AG04450 (cell line): ENCODE results near the gene RAB30. TPM values are rescaled to one million over a fixed set of nuclear protein-coding genes. Genes with fewer than 3 reads are reported as not detected.
A peak's percentile ranks its signal among the peaks of the same experiment; 100 is the strongest.

Experiments used
- CTCF ChIA-PET: fragments of 300-600, 350-600 bp; formaldehyde crosslinking; extraction: SDS; loops from one replicate; lab custom pipeline; 2022; ENCODE audit warnings: antibody characterized with exemption, inconsistent platforms; lab: Charles Lee
- POLR2A ChIA-PET: fragments of 350-600 bp; formaldehyde crosslinking; extraction: SDS; loops from one replicate; lab custom pipeline; 2021; ENCODE audit warnings: antibody characterized with exemption, inconsistent platforms; lab: Yijun Ruan, JAX
- DNase-seq: peaks from one replicate; pipeline ENCODE4 v3.0.0-alpha.2; 2011; ENCODE audit warnings: low read depth, low spot score
- H3K27ac ChIP-seq: one replicate; pipeline ENCODE4 v1.5.1; 2012; ENCODE audit warnings: low read depth, low read length, control low read depth
- H3K27me3 ChIP-seq: one replicate; pipeline ENCODE4 v1.6.0; 2012; ENCODE audit warnings: low read length; ENCODE audit not compliant: control insufficient read depth, insufficient read depth
- H3K4me3 ChIP-seq: 2 replicates; pipeline ENCODE4 v1.5.1; 2011; ENCODE audit warnings: mild to moderate bottlenecking, low read depth, low read length, control low read depth
- H3K9me3 ChIP-seq: 2 replicates; pipeline ENCODE4 v1.5.1; 2012; ENCODE audit warnings: low read length; ENCODE audit not compliant: control insufficient read depth, insufficient read depth
- CTCF ChIP-seq: IDR thresholded peaks from 2 replicates; pipeline ENCODE4 v1.5.1; 2011; ENCODE audit warnings: low read depth, low read length, control low read depth, inconsistent platforms
- polyA plus RNA-seq: library from polyadenylated mRNA; depleted of rRNA; stranded (reverse); fragments of >200 nt; gene quantifications from 2 replicates; pipeline ENCODE4 v1.2.3, GENCODE V29; 2011

Gene RAB30
- polyA plus RNA-seq, 1 experiment = 11.8 TPM

GRCh38 chr11:83044958-83045712, 26.6 kb downstream of the RAB30 start:
- Histone ChIP-seq H3K27ac (no peak overlapping the region), H3K4me3 (no peak overlapping the region), H3K9me3 (no peaks in the 10 kb centered on the region), H3K27me3 (no peaks in the 10 kb centered on the region)
- CTCF ChIA-PET = interaction anchor here (1.1 to 1.3 kb wide), 2 partner anchors 105 to 205 kb away, joined by 4 to 6 read pairs; no protein-coding TSS in a partner anchor
- DNase-seq = peak; percentile 64
- no peak for TF ChIP-seq CTCF
- POLR2A ChIA-PET = interaction anchor here (0.9 to 1.0 kb wide), 2 partner anchors 11 to 19 kb away, joined by 3 read pairs; no protein-coding TSS in a partner anchor

- CTCF ChIA-PET = no interaction called here
- Histone ChIP-seq H3K9me3 (no peaks in the 10 kb centered on the region), H3K4me3 (no peak overlapping the region), H3K27me3 (no peaks in the 10 kb centered on the region), H3K27ac (no peak overlapping the region)
- POLR2A ChIA-PET = no interaction called here
- DNase-seq = no peak
- no peak for TF ChIP-seq CTCF
These were observed 28.6 kb downstream of the RAB30 start for GRCh38 chr11:83042964-83043711.

- CTCF ChIA-PET = interaction anchor here (0.6 to 1.0 kb wide), 3 partner anchors 8 to 119 kb away, joined by 3 read pairs; no protein-coding TSS in a partner anchor
These were observed 30.6 kb downstream of the RAB30 start for GRCh38 chr11:83041126-83041525.

GRCh38 chr11:83039566-83039965, 32.1 kb downstream of the RAB30 start:
- ChIA-PET CTCF (interaction anchor here (0.9 kb wide), 1 partner anchor 51 kb away, joined by 3 read pairs; no protein-coding TSS in a partner anchor), POLR2A (no interaction called here)
- Histone ChIP-seq H3K27me3 (no peaks in the 10 kb centered on the region), H3K27ac (no peak overlapping the region), H3K4me3 (no peak overlapping the region), H3K9me3 (no peaks in the 10 kb centered on the region)
- TF ChIP-seq CTCF = no peak
- no peak for DNase-seq

More at GRCh38 chr11:83041126-83041525, 30.6 kb downstream of the RAB30 start:
- POLR2A ChIA-PET = no interaction called here
- no peak overlapping the region for H3K4me3 ChIP-seq
- TF ChIP-seq CTCF = no peak
- no peaks in the 10 kb centered on the region for H3K9me3 ChIP-seq
- DNase-seq = no peak
- H3K27ac ChIP-seq = no peak overlapping the region
- no peaks in the 10 kb centered on the region for H3K27me3 ChIP-seq
